Mesothelial cell of epicardium (in vitro differentiated cells): ENCODE data around the gene CRHR2. TPM values are rescaled to one million over a fixed set of nuclear protein-coding genes. Genes with fewer than 3 reads are reported as not detected.

Source experiments
- DNase-seq, 2 experiments: peaks; one replicate each; pipeline ENCODE4 v3.0.0; 2021; ENCODE audit warnings: low spot score in 2 of 2; ENCODE audit not compliant: unreplicated experiment in 2 of 2
- H3K27ac Mint-ChIP-seq: 2 replicates; pipeline ENCODE4 v1.8.0; 2021; ENCODE audit warnings: mixed read lengths
- H3K27me3 Mint-ChIP-seq: 2 replicates; pipeline ENCODE4 v1.8.0; 2021; ENCODE audit warnings: low read depth, mixed read lengths
- H3K36me3 Mint-ChIP-seq: 2 replicates; pipeline ENCODE4 v1.8.0; 2021; ENCODE audit warnings: mixed read lengths
- H3K4me1 Mint-ChIP-seq: 2 replicates; pipeline ENCODE4 v1.8.0; 2021; ENCODE audit warnings: mixed read lengths
- H3K4me3 Mint-ChIP-seq: 2 replicates; pipeline ENCODE4 v1.8.0; 2021; ENCODE audit warnings: mild to moderate bottlenecking, moderate library complexity, mixed read lengths
- H3K9me3 Mint-ChIP-seq: 2 replicates; pipeline ENCODE4 v1.8.0; 2021; ENCODE audit warnings: mixed read lengths
- CTCF ChIP-seq: fragments of 200-600 bp; sonication (generic); IDR thresholded peaks from one replicate; pipeline ENCODE4 v1.5.0; 2021; ENCODE audit warnings: antibody characterized with exemption; ENCODE audit not compliant: unreplicated experiment
- total RNA-seq: library from RNA; stranded (reverse); gene quantifications from 3 replicates; pipeline ENCODE4 v1.2.1, GENCODE V29; 2021

Gene CRHR2
- total RNA-seq, 1 donor from 2014 or later: not detected

DNA sequence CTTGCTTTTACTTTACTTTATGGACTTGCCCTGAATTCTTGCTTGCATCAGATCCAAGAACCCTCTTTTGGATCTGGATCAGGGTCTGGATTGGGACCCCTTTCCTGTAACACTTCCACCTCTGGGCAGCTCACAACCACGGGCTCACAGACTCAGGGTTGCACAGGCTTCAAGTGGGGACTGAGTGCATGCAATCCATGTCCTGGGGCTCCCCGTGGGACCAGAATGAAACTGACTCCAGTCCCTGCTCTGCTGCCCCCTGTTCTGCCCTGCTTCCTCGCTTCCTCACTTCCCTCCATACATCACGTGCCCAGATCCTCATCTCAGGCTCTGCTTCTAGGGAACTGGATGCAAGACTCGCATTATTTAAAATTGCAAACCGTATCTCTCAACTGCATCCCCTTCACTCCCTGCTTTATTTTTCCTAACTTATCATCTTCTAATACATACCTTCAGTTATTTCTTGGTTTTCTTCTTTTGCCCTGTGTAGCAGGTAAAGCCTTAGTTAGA, 46.4 kb upstream of the CRHR2 start:
- Mint-ChIP-seq H3K27me3 (peaks cover 33% of the 10 kb centered on the region), H3K4me3 (no peak overlapping the region), H3K36me3 (no peaks in the 10 kb centered on the region), H3K9me3 (no peaks in the 10 kb centered on the region), H3K4me1 (peaks cover 12% of the 10 kb centered on the region), H3K27ac (no peak overlapping the region)
- TF ChIP-seq CTCF: no peak
- DNase-seq: no peak

DNA sequence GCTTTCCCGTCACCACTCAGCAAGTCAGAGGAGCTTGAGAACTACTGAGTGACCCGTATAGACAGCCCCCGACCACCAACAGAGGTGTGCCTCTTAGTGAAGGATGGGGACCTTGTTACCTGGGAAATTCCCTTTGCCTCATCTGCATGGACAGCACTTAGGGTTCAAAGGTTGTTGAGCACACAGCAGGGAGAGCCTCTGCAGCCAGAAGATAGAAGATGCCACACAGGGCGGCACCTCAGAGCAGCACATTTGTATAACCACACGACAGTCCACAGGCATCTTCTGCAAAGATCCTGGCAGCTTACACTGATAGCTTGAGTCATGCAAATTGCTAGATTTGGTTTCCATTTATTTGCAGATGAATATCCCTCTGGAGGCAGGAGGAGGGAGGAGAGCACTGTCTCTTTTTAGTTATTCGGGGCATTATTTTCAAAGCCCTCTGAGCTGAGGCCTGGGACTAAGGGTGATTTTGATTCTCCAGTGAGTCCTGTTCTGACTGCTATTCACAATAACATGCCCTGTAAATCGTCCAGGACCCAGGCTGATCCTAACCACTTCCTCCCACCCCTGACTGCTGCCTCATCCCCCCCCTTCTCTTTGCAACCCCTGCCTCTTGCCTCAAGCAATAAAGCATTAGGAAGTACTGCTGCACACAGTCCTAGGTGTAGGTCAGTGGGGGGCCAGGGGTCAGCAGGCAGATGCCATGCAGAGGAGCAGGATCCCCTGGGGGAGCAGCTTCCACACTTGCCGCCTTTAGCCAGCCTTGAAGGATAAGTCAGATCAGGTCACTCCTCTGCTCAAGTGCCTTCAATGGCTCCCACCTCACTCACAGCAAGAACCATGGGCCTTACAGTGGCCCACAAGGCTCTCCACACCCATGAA, 45.0 kb upstream of the CRHR2 start:
- DNase-seq: no peak
- TF ChIP-seq CTCF: no peak
- H3K4me3 Mint-ChIP-seq: no peak overlapping the region
- H3K9me3 Mint-ChIP-seq: no peaks in the 10 kb centered on the region
- H3K36me3 Mint-ChIP-seq: no peaks in the 10 kb centered on the region
- no peak overlapping the region for H3K27ac Mint-ChIP-seq
- H3K27me3 Mint-ChIP-seq: peaks cover 35% of the 10 kb centered on the region
- peaks cover 12% of the 10 kb centered on the region for H3K4me1 Mint-ChIP-seq

- Mint-ChIP-seq H3K4me3 (no peak overlapping the region), H3K4me1 (peaks cover 9% of the 10 kb centered on the region), H3K27ac (no peak overlapping the region), H3K36me3 (no peaks in the 10 kb centered on the region), H3K9me3 (no peaks in the 10 kb centered on the region), H3K27me3 (peaks cover 31% of the 10 kb centered on the region)
- no peak for DNase-seq
- TF ChIP-seq CTCF: no peak
Measured at GRCh38 chr7:30726296-30727006, 44.2 kb upstream of the CRHR2 start.

- Mint-ChIP-seq H3K27ac (no peak overlapping the region), H3K4me1 (peaks cover 7% of the 10 kb centered on the region), H3K27me3 (peaks cover 19% of the 10 kb centered on the region), H3K36me3 (peaks cover 2% of the 10 kb centered on the region), H3K9me3 (peaks cover 13% of the 10 kb centered on the region), H3K4me3 (no peak overlapping the region)
- no peak for DNase-seq
- TF ChIP-seq CTCF: no peak
Measured at GRCh38 chr7:30723776-30724175, 41.5 kb upstream of the CRHR2 start.

- Mint-ChIP-seq H3K27ac (no peak overlapping the region), H3K4me1 (peaks cover 3% of the 10 kb centered on the region), H3K27me3 (peaks cover 12% of the 10 kb centered on the region), H3K4me3 (no peak overlapping the region), H3K9me3 (peaks cover 24% of the 10 kb centered on the region), H3K36me3 (peaks cover 10% of the 10 kb centered on the region)
- no peak for TF ChIP-seq CTCF
- no peak for DNase-seq
Measured at GRCh38 chr7:30722671-30723070, 40.4 kb upstream of the CRHR2 start.
